GM12892 (cell line): ENCODE measurements around the gene HTR2B.

Experiments used
- POLR2A ChIP-seq: IDR thresholded peaks from 2 replicates; pipeline ENCODE4 v1.6.1; 2011; ENCODE audit warnings: low read depth, low read length, control low read depth
- POLR2AphosphoS5 ChIP-seq: IDR thresholded peaks from 2 replicates; pipeline ENCODE4 v1.6.1; 2011; ENCODE audit warnings: low read depth, low read length, control low read depth
- TAF1 ChIP-seq: IDR thresholded peaks from 2 replicates; pipeline ENCODE4 v1.6.1; 2011; ENCODE audit warnings: low read depth, mild to moderate bottlenecking, control low read depth, low read length, borderline replicate concordance

DNA sequence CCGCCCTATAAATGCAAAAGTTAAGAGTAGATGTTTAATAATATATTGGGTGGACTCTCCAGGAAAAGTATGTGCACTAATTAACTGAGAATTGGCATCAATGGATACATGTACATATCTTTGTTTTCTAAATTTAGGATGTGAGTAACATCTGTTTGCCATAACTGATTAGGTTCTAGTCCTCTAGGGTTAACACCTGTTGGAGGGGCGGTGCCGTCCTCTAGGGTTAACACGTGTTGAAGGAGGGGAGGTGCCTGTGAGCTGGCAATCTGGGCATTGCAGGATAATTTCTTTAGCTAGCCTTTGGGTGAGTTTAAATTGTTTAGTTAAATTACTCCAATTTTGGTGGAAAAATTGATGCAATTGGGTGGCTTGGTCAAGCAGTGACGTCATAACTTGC lies 30.9 kb downstream of the HTR2B start:
- TF ChIP-seq POLR2AphosphoS5: no peak
- no peak for TF ChIP-seq TAF1
- no peak for TF ChIP-seq POLR2A
